HepG2 (cell line): ENCODE results near the gene LASP1. TPM values are rescaled to one million over a fixed set of nuclear protein-coding genes. Genes with fewer than 3 reads are reported as not detected.

ENCODE experiments used
- CAMTA2 ChIP-seq: sonication (generic); formaldehyde crosslinking; IDR thresholded peaks from 2 replicates; pipeline ENCODE4 v1.4.0; 2020; ENCODE audit warnings: mild to moderate bottlenecking, missing genetic modification reagents, borderline replicate concordance
- GABPA ChIP-seq, 2 experiments: IDR thresholded peaks; 2 replicates each; pipeline ENCODE4 v1.6.1; 2011 to 2016; ENCODE audit warnings: low read depth in 2 of 2, low read length in 1 of 2, missing biosample characterization in 1 of 2, missing genetic modification characterization in 1 of 2
- KAT8 ChIP-seq: IDR thresholded peaks from 2 replicates; pipeline ENCODE4 v1.6.1; 2016; ENCODE audit warnings: missing genetic modification reagents, missing compliant biosample characterization
- MAFG ChIP-seq: sonication (generic); formaldehyde crosslinking; IDR thresholded peaks from 2 replicates; pipeline ENCODE4 v1.5.1; 2020; ENCODE audit warnings: mild to moderate bottlenecking, missing genetic modification reagents
- MYC ChIP-seq: sonication (generic); formaldehyde crosslinking; IDR thresholded peaks from 2 replicates; pipeline ENCODE4 v1.9.0; 2021; ENCODE audit warnings: missing genetic modification reagents, borderline replicate concordance
- NR1H2 ChIP-seq: sonication (generic); formaldehyde crosslinking; IDR thresholded peaks from 2 replicates; pipeline ENCODE4 v1.8.1; 2022; ENCODE audit warnings: low read depth, missing genetic modification reagents, borderline replicate concordance
- RAD21 ChIP-seq: fragments of 450-650 bp; formaldehyde crosslinking; IDR thresholded peaks from 2 replicates; pipeline ENCODE4 v1.5.0; 2020; ENCODE audit warnings: mild to moderate bottlenecking
- REL ChIP-seq: sonication (generic); formaldehyde crosslinking; conservative IDR thresholded peaks from 2 replicates; pipeline ENCODE4 v1.8.0; 2022; ENCODE audit warnings: mild to moderate bottlenecking, missing genetic modification reagents, moderate library complexity
- REXO4 ChIP-seq: sonication (generic); formaldehyde crosslinking; IDR thresholded peaks from 2 replicates; pipeline ENCODE4 v1.8.0; 2022; ENCODE audit warnings: missing genetic modification reagents, mild to moderate bottlenecking, borderline replicate concordance
- SCMH1 ChIP-seq: sonication (generic); formaldehyde crosslinking; IDR thresholded peaks from 2 replicates; pipeline ENCODE4 v1.9.0; 2021; ENCODE audit warnings: missing genetic modification reagents, mild to moderate bottlenecking, borderline replicate concordance
- SIN3A ChIP-seq: IDR thresholded peaks from 2 replicates; pipeline ENCODE4 v1.6.1; 2011; ENCODE audit warnings: low read depth, mild to moderate bottlenecking, control low read depth, low read length, borderline replicate concordance
- SNAI1 ChIP-seq: sonication (generic); formaldehyde crosslinking; IDR thresholded peaks from 2 replicates; pipeline ENCODE4 v1.5.0; 2020; ENCODE audit warnings: mild to moderate bottlenecking, missing genetic modification reagents, borderline replicate concordance
- ZBTB7A ChIP-seq: sonication (generic); formaldehyde crosslinking; IDR thresholded peaks from 2 replicates; pipeline ENCODE4 v1.8.0; 2022; ENCODE audit warnings: mild to moderate bottlenecking, missing genetic modification reagents
- ZNF766 ChIP-seq: sonication (generic); formaldehyde crosslinking; IDR thresholded peaks from 2 replicates; pipeline ENCODE4 v1.5.0; 2020; ENCODE audit warnings: missing genetic modification reagents, borderline replicate concordance
- ZNF792 ChIP-seq: IDR thresholded peaks from 2 replicates; pipeline ENCODE4 v1.6.1; 2016
- polyA plus RNA-seq, 8 experiments: library from polyadenylated mRNA; depleted of rRNA in 3 of 8; stranded (reverse) in 7 of 8; unstranded in 1 of 8; fragments of >200 nt; fragmentation: Illumina TruSeq in 4 of 8; extraction: Trizol in 4 of 8; gene quantifications; 2 replicates each; pipeline versions ENCODE4 v1.2.1 to v1.2.3, GENCODE V29; 2011 to 2016; ENCODE audit warnings: low read depth in 4 of 8, missing spikeins in 1 of 8, mixed read lengths in 1 of 8; ENCODE audit not compliant: insufficient read depth in 1 of 8
- total RNA-seq, 5 experiments: library from RNA; depleted of rRNA; stranded (reverse); fragments of >200 nt; fragmentation: Illumina TruSeq; extraction: Trizol; gene quantifications; 2 replicates each; pipeline ENCODE4 v1.2.3, GENCODE V29; 2016; ENCODE audit warnings: low read depth in 1 of 5
- TF ChIP-seq, protein P1 (sequence below): sonication (generic); formaldehyde crosslinking; IDR thresholded peaks from 2 replicates; pipeline ENCODE4 v1.5.0; 2020; ENCODE audit warnings: missing genetic modification reagents
- TF ChIP-seq, protein P2 (sequence below): sonication (generic); formaldehyde crosslinking; IDR thresholded peaks from 2 replicates; pipeline ENCODE4 v1.4.0; 2020; ENCODE audit warnings: mild to moderate bottlenecking, missing genetic modification reagents
- TF ChIP-seq, protein P3 (sequence below): sonication (generic); formaldehyde crosslinking; IDR thresholded peaks from 2 replicates; pipeline ENCODE4 v1.8.1; 2023; ENCODE audit warnings: missing genetic modification reagents, mild to moderate bottlenecking, borderline replicate concordance
- TF ChIP-seq, protein P4 (sequence below): sonication (generic); formaldehyde crosslinking; IDR thresholded peaks from 2 replicates; pipeline ENCODE4 v1.4.0; 2020; ENCODE audit warnings: missing genetic modification reagents, borderline replicate concordance
- TF ChIP-seq, protein P5 (sequence below): sonication (generic); formaldehyde crosslinking; conservative IDR thresholded peaks from 2 replicates; pipeline ENCODE4 v1.8.0; 2022; ENCODE audit warnings: low read depth, missing genetic modification reagents
- TF ChIP-seq, protein P6 (sequence below): sonication (generic); formaldehyde crosslinking; conservative IDR thresholded peaks from 2 replicates; pipeline ENCODE4 v1.8.1; 2023; ENCODE audit warnings: missing genetic modification reagents

Gene LASP1
- total and polyA plus RNA-seq, 2 of the 13 experiments (the other 11 are each of a cell fraction or from before 2014, with no cell fraction given), result 70.1 to 97.0 TPM

DNA sequence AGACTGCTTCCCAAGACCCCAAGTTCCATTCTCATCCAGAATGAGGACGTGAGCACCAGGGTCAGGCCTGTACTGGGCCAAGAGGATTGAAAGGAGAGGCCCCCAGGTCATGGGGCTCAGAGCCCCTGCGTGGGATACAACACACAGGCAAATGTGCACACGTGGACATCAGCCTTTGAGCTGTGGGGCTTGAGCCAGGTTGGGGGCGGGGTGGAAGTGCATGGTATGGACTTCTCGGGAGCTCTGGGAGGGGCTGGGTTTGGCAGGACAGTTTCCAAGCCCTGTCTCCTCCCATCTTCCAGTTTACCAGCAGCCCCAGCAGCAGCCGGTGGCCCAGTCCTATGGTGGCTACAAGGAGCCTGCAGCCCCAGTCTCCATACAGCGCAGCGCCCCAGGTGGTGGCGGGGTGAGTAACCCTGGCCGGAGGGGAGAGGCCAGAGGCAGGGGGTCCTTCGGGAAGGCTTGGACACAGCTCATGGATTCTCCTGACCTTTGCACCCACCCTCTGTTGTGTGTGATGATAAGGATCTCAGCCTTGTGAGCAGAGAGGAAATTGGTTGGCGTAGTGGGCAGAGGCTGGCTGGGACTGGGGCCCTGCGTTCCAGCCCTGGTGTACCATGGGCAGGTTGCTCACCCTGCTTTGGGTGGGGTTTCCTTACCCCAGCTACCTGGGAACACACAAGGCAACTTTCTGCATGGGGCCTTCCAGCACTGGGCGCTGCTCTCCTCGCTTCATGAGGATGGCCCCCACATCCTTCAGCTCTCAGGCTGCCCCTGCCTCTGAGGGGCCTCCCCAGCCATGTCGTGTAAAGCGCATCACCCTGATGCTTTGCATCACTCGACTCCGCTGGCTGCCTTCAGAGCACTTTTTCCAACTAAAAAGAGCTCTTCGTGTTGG, 45.1 kb downstream of the LASP1 start (continued):
- TF ChIP-seq, protein P1, sequence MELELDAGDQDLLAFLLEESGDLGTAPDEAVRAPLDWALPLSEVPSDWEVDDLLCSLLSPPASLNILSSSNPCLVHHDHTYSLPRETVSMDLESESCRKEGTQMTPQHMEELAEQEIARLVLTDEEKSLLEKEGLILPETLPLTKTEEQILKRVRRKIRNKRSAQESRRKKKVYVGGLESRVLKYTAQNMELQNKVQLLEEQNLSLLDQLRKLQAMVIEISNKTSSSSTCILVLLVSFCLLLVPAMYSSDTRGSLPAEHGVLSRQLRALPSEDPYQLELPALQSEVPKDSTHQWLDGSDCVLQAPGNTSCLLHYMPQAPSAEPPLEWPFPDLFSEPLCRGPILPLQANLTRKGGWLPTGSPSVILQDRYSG (CRISPR knock-in tag), result no peak
- TF ChIP-seq MAFG (CRISPR knock-in tag), result no peak
- TF ChIP-seq ZNF792 (CRISPR knock-in tag), result no peak
- TF ChIP-seq, protein P2, sequence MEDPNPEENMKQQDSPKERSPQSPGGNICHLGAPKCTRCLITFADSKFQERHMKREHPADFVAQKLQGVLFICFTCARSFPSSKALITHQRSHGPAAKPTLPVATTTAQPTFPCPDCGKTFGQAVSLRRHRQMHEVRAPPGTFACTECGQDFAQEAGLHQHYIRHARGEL, result 0 out of 2 replicates have a peak, but pooled peaks have one; percentile 4
- TF ChIP-seq ZNF766 (CRISPR knock-in tag), result no peak
- TF ChIP-seq MYC, result peak; percentile 74; the same call in 1 of the 2 replicates
- peak; percentile 80 for TF ChIP-seq RAD21 (CRISPR knock-in tag)
- no peak for TF ChIP-seq SIN3A
- TF ChIP-seq KAT8, result no peak
- TF ChIP-seq ZBTB7A (CRISPR knock-in tag), result peak; percentile 89; the same call in 1 of the 2 replicates
- TF ChIP-seq, protein P3, sequence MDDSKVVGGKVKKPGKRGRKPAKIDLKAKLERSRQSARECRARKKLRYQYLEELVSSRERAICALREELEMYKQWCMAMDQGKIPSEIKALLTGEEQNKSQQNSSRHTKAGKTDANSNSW (CRISPR knock-in tag), result 0 out of 2 replicates have a peak, but pooled peaks have one; percentile 56
- TF ChIP-seq, protein P4, sequence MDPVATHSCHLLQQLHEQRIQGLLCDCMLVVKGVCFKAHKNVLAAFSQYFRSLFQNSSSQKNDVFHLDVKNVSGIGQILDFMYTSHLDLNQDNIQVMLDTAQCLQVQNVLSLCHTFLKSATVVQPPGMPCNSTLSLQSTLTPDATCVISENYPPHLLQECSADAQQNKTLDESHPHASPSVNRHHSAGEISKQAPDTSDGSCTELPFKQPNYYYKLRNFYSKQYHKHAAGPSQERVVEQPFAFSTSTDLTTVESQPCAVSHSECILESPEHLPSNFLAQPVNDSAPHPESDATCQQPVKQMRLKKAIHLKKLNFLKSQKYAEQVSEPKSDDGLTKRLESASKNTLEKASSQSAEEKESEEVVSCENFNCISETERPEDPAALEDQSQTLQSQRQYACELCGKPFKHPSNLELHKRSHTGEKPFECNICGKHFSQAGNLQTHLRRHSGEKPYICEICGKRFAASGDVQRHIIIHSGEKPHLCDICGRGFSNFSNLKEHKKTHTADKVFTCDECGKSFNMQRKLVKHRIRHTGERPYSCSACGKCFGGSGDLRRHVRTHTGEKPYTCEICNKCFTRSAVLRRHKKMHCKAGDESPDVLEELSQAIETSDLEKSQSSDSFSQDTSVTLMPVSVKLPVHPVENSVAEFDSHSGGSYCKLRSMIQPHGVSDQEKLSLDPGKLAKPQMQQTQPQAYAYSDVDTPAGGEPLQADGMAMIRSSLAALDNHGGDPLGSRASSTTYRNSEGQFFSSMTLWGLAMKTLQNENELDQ (CRISPR knock-in tag), result no peak
- TF ChIP-seq, protein P5, sequence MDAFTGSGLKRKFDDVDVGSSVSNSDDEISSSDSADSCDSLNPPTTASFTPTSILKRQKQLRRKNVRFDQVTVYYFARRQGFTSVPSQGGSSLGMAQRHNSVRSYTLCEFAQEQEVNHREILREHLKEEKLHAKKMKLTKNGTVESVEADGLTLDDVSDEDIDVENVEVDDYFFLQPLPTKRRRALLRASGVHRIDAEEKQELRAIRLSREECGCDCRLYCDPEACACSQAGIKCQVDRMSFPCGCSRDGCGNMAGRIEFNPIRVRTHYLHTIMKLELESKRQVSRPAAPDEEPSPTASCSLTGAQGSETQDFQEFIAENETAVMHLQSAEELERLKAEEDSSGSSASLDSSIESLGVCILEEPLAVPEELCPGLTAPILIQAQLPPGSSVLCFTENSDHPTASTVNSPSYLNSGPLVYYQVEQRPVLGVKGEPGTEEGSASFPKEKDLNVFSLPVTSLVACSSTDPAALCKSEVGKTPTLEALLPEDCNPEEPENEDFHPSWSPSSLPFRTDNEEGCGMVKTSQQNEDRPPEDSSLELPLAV, result no peak
- TF ChIP-seq CAMTA2 (CRISPR knock-in tag), result 0 out of 2 replicates have a peak, but pooled peaks have one; percentile 31
- TF ChIP-seq SNAI1 (CRISPR knock-in tag), result no peak
- no peak for TF ChIP-seq NR1H2 (CRISPR knock-in tag)
- no peak for TF ChIP-seq SCMH1 (CRISPR knock-in tag)
- no peak for TF ChIP-seq REXO4 (CRISPR knock-in tag)
- TF ChIP-seq GABPA (IDR thresholded peaks at IDR 0.05; ENCODE audit: low read depth, low read length), result no peak
- 0 out of 2 replicates have a peak, but pooled peaks have one; percentile 17 for TF ChIP-seq GABPA (CRISPR knock-in tag; IDR thresholded peaks at IDR 0.05; ENCODE audit: low read depth)
- TF ChIP-seq, protein P6, sequence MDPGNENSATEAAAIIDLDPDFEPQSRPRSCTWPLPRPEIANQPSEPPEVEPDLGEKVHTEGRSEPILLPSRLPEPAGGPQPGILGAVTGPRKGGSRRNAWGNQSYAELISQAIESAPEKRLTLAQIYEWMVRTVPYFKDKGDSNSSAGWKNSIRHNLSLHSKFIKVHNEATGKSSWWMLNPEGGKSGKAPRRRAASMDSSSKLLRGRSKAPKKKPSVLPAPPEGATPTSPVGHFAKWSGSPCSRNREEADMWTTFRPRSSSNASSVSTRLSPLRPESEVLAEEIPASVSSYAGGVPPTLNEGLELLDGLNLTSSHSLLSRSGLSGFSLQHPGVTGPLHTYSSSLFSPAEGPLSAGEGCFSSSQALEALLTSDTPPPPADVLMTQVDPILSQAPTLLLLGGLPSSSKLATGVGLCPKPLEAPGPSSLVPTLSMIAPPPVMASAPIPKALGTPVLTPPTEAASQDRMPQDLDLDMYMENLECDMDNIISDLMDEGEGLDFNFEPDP (CRISPR knock-in tag), result no peak
- no peak for TF ChIP-seq REL (CRISPR knock-in tag)
